Measurements from ENCODE around the gene ALAS2. TPM values are rescaled to one million over a fixed set of nuclear protein-coding genes. Genes with fewer than 3 reads are reported as not detected.

The ALAS2 gene
- total RNA-seq (2021), result not detected in 2 replicates
- long read RNA-seq, result 0 reads

GRCh38 chrX:55030271-55031205 is at the start of gene ALAS2:
Gene ALAS2 (minus strand): TSS chrX:55030977. CDS start chrX:55026000, 4,977 bp downstream.
- Histone ChIP-seq H3T11ph (ENCODE audit: low read length) (no peak within 1 kb of the TSS), H2BK15ac (ENCODE audit: low read depth, low read length) (no peak within 1 kb of the TSS), H4K91ac (ENCODE audit: insufficient read length, low read depth, low read length) (no peak within 1 kb of the TSS), H3K79me1 (ENCODE audit: insufficient read depth, low read depth, low read length, poor library complexity, severe bottlenecking) (no peaks in the 10 kb centered on the region), H3K79me2 (ENCODE audit: insufficient read depth, low read length) (no peaks in the 10 kb centered on the region), H2BK5ac (ENCODE audit: insufficient read length, low read length) (no peak within 1 kb of the TSS), H3K27ac (ENCODE audit: insufficient read length, low read depth, low read length) (no peak within 1 kb of the TSS), H3K23me2 (ENCODE audit: insufficient read length, low read depth, low read length, poor library complexity, severe bottlenecking) (no peaks in the 10 kb centered on the region), H3K18ac (ENCODE audit: insufficient read length, low read depth, low read length) (no peak within 1 kb of the TSS), H3K23ac (ENCODE audit: insufficient read length, low read depth, low read length) (no peak within 1 kb of the TSS), H2BK120ac (ENCODE audit: low read depth, low read length, poor library complexity, severe bottlenecking) (no peak within 1 kb of the TSS), H3K9me3 (ENCODE audit: control insufficient read depth, low read depth, low read length) (peaks cover 26% of the 10 kb centered on the region), H3K4ac (ENCODE audit: low read depth, low read length) (no peak within 1 kb of the TSS), H4K8ac (replicated peaks; ENCODE audit: insufficient read length, low read depth, low read length) (no peak within 1 kb of the TSS), H2BK20ac (ENCODE audit: low read depth, low read length, poor library complexity, severe bottlenecking) (no peak within 1 kb of the TSS), H3K4me2 (ENCODE audit: insufficient read depth, insufficient read length, low read length) (no peak within 1 kb of the TSS), H3K27me3 (ENCODE audit: insufficient read depth, low read length) (no peaks in the 10 kb centered on the region), H3K56ac (ENCODE audit: insufficient read length, low read depth, low read length) (no peak within 1 kb of the TSS), H2AK5ac (ENCODE audit: insufficient read length, low read length) (no peak within 1 kb of the TSS), H2BK12ac (ENCODE audit: insufficient read length, low read depth, low read length) (no peak within 1 kb of the TSS), H4K5ac (ENCODE audit: insufficient read length, low read depth, low read length) (no peak within 1 kb of the TSS), H3K14ac (ENCODE audit: insufficient read depth, low read length) (no peak within 1 kb of the TSS), H4K20me1 (ENCODE audit: control insufficient read depth, insufficient read depth, insufficient read length) (no peaks in the 10 kb centered on the region), H2AFZ (ENCODE audit: low read length) (no peak within 1 kb of the TSS), H3K4me1 (ENCODE audit: insufficient read depth, low read length) (no peaks in the 10 kb centered on the region), H3K9ac (ENCODE audit: extremely low read depth, insufficient read length, low read length) (no peak within 1 kb of the TSS)
- Mint-ChIP-seq H3K27me3 (ENCODE audit: low read depth) (no peaks in the 10 kb centered on the region; the same call in 1 of the 2 replicates), H3K27ac (peak within 1 kb of the TSS in 1 of 3 experiments; percentile 3; a peak in 1 of 7 replicates), H3K4me3 (no peak within 1 kb of the TSS), H3K36me3 (ENCODE audit: insufficient read depth in 1 of 3, low read depth in 3 of 3) (no peaks in the 10 kb centered on the region; a peak in 1 of 7 replicates), H3K9me3 (peaks cover 59 to 70% of the 10 kb centered on the region in 2 experiments), H3K4me1 (peaks cover 11% of the 10 kb centered on the region in 2 experiments; a peak in 3 of 4 replicates)
- WGBS (ENCODE audit: extremely low coverage, insufficient read length, low lambda C conversion rate), result no CpG with 5 or more reads among the region's 7 CpGs
- no peak for DNase-seq
- TF ChIP-seq CTCF (conservative IDR thresholded peaks at IDR 0.05), result no peak
